Natural killer cell (primary cell): ENCODE results near the gene PSMG2. TPM values are rescaled to one million over a fixed set of nuclear protein-coding genes. Genes with fewer than 3 reads are reported as not detected.
"Not testable (repeated sequence)": the region's sequence is repeated elsewhere in the genome, so short reads cannot be mapped to it uniquely, and the experiment has no call there.

Experiments
- ATAC-seq, 3 donors: fragments of 150-1000 bp in 2 of 3; fragments of 200-7000 bp in 1 of 3; cut with Tn5 transposase; 1 replicate in 1 of 3; 2 replicates in 2 of 3; pipeline ENCODE4 v1.10.0; 2021; ENCODE audit warnings: mild to moderate bottlenecking in 2 of 3, moderate library complexity in 2 of 3
- DNase-seq, 2 donors: peaks; one replicate each; pipeline versions ENCODE4 v3.0.0 to v3.0.0-alpha.2; 2013 to 2021; ENCODE audit warnings: mixed read lengths in 1 of 2
- H3K27ac ChIP-seq: one replicate; pipeline ENCODE4 v1.5.1; 2013; ENCODE audit warnings: mild to moderate bottlenecking, low read length
- H3K27me3 ChIP-seq: one replicate; pipeline ENCODE4 v1.6.1; 2013; ENCODE audit warnings: low read length; ENCODE audit not compliant: control insufficient read depth, insufficient read depth
- H3K36me3 ChIP-seq: one replicate; pipeline ENCODE4 v1.6.1; 2013; ENCODE audit warnings: low read length; ENCODE audit not compliant: control insufficient read depth, insufficient read depth
- H3K4me1 ChIP-seq: one replicate; pipeline ENCODE4 v1.6.1; 2013; ENCODE audit warnings: low read length; ENCODE audit not compliant: control insufficient read depth, insufficient read depth
- H3K4me3 ChIP-seq: one replicate; pipeline ENCODE4 v1.5.1; 2013; ENCODE audit warnings: low read length
- H3K9me3 ChIP-seq: one replicate; pipeline ENCODE4 v1.6.1; 2013; ENCODE audit warnings: low read length; ENCODE audit not compliant: control insufficient read depth, insufficient read depth
- H3K27ac Mint-ChIP-seq, 2 donors: one replicate each; pipeline ENCODE4 v1.8.0; 2022; ENCODE audit warnings: mild to moderate bottlenecking in 2 of 2, mixed read lengths in 2 of 2, moderate library complexity in 1 of 2
- H3K27me3 Mint-ChIP-seq, 2 donors: one replicate each; pipeline ENCODE4 v1.8.0; 2022; ENCODE audit warnings: low read depth in 2 of 2, mixed read lengths in 2 of 2
- H3K36me3 Mint-ChIP-seq: one replicate; pipeline ENCODE4 v1.8.0; 2022; ENCODE audit warnings: mixed read lengths
- H3K4me1 Mint-ChIP-seq, 2 donors: one replicate each; pipeline ENCODE4 v1.8.0; 2022; ENCODE audit warnings: mixed read lengths in 2 of 2
- H3K4me3 Mint-ChIP-seq: one replicate; pipeline ENCODE4 v1.8.0; 2022; ENCODE audit warnings: mild to moderate bottlenecking, moderate library complexity, mixed read lengths
- H3K9me3 Mint-ChIP-seq, 2 donors: one replicate each; pipeline ENCODE4 v1.8.0; 2022; ENCODE audit warnings: mixed read lengths in 2 of 2
- WGBS: methylation state at CpG from one replicate; pipeline ENCODE4 v1.1.7; 2013; ENCODE audit warnings: missing lambda C conversion rate; ENCODE audit not compliant: insufficient coverage; 5-methylcytosine and 5-hydroxymethylcytosine counted together
- intact Hi-C: fragments of 100-400 bp; cut with micrococcal nuclease; formaldehyde crosslinking; loops from one replicate; pipeline ENCODE4 v1.14.2; 2022
- total RNA-seq, 4 donors: library from RNA; stranded (reverse); fragments of 120-200 nt in 1 of 4; gene quantifications; one replicate each; pipeline versions ENCODE4 v1.2.3 to v1.2.4, GENCODE V29; 2013 to 2022
- TF ChIP-seq, protein P1 (sequence below): fragments of 200-600 bp; IDR thresholded peaks from one replicate; pipeline ENCODE4 v1.8.0; 2022; ENCODE audit warnings: antibody characterized with exemption

PSMG2 gene
- total RNA-seq, 3 donors from 2014 or later (not counting 1 experiment from before 2014, with no cell fraction given) = 56.7 to 63.4 (median 62.8) TPM

DNA sequence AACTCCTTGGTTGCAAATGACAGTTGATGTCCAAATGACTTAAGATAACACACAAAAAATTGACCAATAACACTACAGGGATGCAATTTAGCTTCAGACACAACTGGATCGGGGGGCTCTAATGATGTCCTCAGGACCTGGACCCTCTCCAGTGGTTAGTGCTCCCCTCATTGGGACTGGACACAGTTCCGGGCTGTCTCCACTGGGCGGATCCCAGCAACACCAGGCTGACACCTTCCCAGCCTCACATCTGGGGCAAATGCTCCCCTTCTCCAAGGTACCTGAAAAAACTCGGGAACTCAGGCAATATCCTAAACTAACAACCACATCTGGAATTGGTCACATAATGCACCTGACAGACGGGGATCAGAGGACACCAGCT is 48.7 kb downstream of the PSMG2 start:
- H3K9me3 Mint-ChIP-seq = no peaks in the 10 kb centered on the region

DNA sequence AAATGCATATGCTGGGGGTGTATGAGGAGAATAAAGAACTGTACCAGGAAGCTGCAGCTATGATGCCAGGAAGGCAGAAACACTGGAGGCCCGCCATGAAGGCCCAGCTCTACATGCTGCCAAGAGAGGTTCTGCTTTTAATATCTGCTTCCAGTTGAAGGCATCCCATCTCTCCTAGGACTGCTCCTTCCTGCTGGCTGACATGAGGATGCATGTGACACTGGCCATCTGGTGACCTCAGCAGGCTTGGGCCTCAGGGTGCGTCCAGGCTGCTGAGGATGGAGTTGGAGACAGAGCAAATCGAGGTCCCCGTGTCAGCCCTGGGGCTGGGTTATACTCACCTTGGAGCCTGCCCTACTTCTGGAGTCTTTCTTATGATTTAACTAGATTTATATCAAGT is 49.0 kb downstream of the PSMG2 start:
- Mint-ChIP-seq H3K27ac (no peak overlapping the region), H3K36me3 (no peaks in the 10 kb centered on the region), H3K9me3 (no peaks in the 10 kb centered on the region), H3K27me3 (peaks cover 0 to 5% of the 10 kb centered on the region in 2 donors), H3K4me1 (peaks cover 0 to 8% of the 10 kb centered on the region in 2 donors), H3K4me3 (no peak overlapping the region)
- no peaks in the 10 kb centered on the region for H3K27me3 ChIP-seq
- H3K27ac ChIP-seq = no peak overlapping the region
- H3K4me1 ChIP-seq = no peaks in the 10 kb centered on the region
- DNase-seq (no peak), ATAC-seq (no peak)
- no peak overlapping the region for H3K4me3 ChIP-seq
- 97% methylated on average over 4 of the region's 4 CpGs for WGBS
- intact Hi-C loops = no loop called here
- no peaks in the 10 kb centered on the region for H3K36me3 ChIP-seq
- H3K9me3 ChIP-seq = no peaks in the 10 kb centered on the region
- TF ChIP-seq, protein P1, sequence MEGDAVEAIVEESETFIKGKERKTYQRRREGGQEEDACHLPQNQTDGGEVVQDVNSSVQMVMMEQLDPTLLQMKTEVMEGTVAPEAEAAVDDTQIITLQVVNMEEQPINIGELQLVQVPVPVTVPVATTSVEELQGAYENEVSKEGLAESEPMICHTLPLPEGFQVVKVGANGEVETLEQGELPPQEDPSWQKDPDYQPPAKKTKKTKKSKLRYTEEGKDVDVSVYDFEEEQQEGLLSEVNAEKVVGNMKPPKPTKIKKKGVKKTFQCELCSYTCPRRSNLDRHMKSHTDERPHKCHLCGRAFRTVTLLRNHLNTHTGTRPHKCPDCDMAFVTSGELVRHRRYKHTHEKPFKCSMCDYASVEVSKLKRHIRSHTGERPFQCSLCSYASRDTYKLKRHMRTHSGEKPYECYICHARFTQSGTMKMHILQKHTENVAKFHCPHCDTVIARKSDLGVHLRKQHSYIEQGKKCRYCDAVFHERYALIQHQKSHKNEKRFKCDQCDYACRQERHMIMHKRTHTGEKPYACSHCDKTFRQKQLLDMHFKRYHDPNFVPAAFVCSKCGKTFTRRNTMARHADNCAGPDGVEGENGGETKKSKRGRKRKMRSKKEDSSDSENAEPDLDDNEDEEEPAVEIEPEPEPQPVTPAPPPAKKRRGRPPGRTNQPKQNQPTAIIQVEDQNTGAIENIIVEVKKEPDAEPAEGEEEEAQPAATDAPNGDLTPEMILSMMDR = no peak

More for the DNA sequence above, 48.7 kb downstream of the PSMG2 start:
- Histone ChIP-seq H3K27me3 (no peaks in the 10 kb centered on the region), H3K4me1 (no peaks in the 10 kb centered on the region), H3K36me3 (no peaks in the 10 kb centered on the region), H3K9me3 (no peaks in the 10 kb centered on the region), H3K27ac (no peak overlapping the region), H3K4me3 (no peak overlapping the region)
- DNase-seq (no peak), ATAC-seq (no peak)
- H3K27me3 Mint-ChIP-seq = peaks cover 0 to 5% of the 10 kb centered on the region in 2 donors
- peaks cover 0 to 8% of the 10 kb centered on the region in 2 donors for H3K4me1 Mint-ChIP-seq
- no peaks in the 10 kb centered on the region for H3K36me3 Mint-ChIP-seq
- 92% methylated on average over 5 of the region's 5 CpGs for WGBS
- intact Hi-C loops = no loop called here
- no peak overlapping the region for H3K27ac Mint-ChIP-seq
- TF ChIP-seq, protein P1 = no peak
- no peak overlapping the region for H3K4me3 Mint-ChIP-seq

DNA sequence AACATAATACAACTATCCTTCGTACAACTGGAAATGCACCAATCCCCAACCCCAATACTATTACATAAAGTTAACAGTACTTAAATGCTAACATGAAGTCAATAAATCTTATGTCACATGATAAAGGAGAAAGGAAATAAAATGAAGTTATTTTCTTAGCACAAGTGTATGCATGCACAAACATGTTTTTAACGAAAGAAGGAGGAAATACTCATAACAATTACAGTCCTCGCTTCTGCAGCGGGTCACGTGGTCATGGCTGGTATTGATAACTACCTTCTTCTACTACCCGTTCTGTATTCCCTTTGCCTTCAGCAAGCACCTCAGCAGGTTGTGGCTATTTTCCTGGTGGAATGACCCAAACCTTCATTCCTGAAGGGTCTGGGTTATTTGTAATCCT is 51.7 kb downstream of the PSMG2 start:
- Mint-ChIP-seq H3K27me3 (peaks cover 0 to under 1% of the 10 kb centered on the region in 2 donors), H3K9me3 (no peaks in the 10 kb centered on the region), H3K27ac (no peak overlapping the region), H3K36me3 (no peaks in the 10 kb centered on the region), H3K4me3 (no peak overlapping the region), H3K4me1 (peaks cover 0 to 4% of the 10 kb centered on the region in 2 donors)
- no peaks in the 10 kb centered on the region for H3K27me3 ChIP-seq
- intact Hi-C loops = no loop called here
- no peaks in the 10 kb centered on the region for H3K9me3 ChIP-seq
- H3K4me3 ChIP-seq = no peak overlapping the region
- TF ChIP-seq, protein P1 = no peak
- ATAC-seq = no peak
- no peaks in the 10 kb centered on the region for H3K4me1 ChIP-seq
- DNase-seq = no peak
- 84% methylated on average over 5 of the region's 6 CpGs for WGBS
- no peaks in the 10 kb centered on the region for H3K36me3 ChIP-seq
- H3K27ac ChIP-seq = no peak overlapping the region

DNA sequence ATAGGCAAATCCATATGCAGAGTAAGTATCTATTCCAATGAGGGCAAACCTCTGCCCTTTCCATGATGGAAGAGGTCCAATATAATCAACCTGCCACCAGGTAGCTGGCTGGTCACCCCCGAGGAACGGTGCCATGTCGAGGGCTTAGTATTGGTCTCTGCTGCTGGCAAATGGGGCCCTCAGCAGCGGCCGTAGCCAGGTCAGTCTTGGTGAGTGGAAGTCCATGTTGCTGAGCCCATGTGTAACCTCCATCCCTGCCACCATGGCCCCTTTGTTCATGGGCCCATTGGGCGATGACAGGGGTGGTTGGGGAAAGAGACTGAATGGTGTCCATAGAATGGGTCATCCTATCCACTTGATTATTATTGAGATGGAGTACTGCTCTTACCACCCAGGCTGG is 52.8 kb downstream of the PSMG2 start:
- intact Hi-C loops, H3K4me3 Mint-ChIP-seq, H3K4me3 ChIP-seq, H3K36me3 Mint-ChIP-seq, H3K27me3 Mint-ChIP-seq, H3K27ac Mint-ChIP-seq, H3K27me3 ChIP-seq, ATAC-seq, H3K27ac ChIP-seq, H3K4me1 ChIP-seq, H3K4me1 Mint-ChIP-seq, H3K36me3 ChIP-seq, DNase-seq, H3K9me3 Mint-ChIP-seq, H3K9me3 ChIP-seq: not testable (repeated sequence)
- 98% methylated on average over 6 of the region's 6 CpGs for WGBS

DNA sequence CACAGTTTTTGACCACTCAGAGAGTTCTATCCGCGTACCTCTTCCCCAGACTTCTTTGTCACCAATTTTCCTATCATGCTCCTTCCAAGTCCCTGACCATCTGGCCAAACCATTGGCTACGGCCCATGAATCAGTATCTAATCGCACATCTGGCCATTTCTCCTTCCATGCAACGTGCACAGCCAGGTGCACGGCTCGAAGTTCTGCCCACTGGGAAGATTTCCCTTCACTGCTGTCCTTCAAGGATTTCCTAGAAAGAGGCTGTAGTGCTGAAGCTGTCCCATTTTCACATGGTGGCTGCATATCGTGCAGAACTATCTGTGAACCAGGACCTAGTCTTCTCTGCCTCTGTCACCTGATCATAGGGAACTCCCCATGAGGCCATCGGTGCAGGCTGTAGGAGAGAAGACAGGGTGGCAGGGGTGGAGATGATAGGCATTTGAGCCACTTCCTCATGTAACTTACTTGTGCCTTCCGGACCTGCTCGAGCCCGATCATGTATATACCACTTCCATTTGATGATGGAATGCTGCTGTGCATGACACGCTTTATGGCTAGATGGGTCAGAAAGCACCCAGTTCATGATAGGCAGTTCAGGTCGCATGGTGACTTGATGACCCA is 53.9 kb downstream of the PSMG2 start:
- intact Hi-C loops, H3K4me3 ChIP-seq, H3K4me1 ChIP-seq, H3K27ac ChIP-seq, ATAC-seq, H3K36me3 Mint-ChIP-seq, H3K27ac Mint-ChIP-seq, H3K4me1 Mint-ChIP-seq, H3K27me3 Mint-ChIP-seq, DNase-seq, H3K4me3 Mint-ChIP-seq, H3K27me3 ChIP-seq, H3K36me3 ChIP-seq, H3K9me3 Mint-ChIP-seq, H3K9me3 ChIP-seq: not testable (repeated sequence)
- WGBS = 92% methylated on average over 14 of the region's 14 CpGs

DNA sequence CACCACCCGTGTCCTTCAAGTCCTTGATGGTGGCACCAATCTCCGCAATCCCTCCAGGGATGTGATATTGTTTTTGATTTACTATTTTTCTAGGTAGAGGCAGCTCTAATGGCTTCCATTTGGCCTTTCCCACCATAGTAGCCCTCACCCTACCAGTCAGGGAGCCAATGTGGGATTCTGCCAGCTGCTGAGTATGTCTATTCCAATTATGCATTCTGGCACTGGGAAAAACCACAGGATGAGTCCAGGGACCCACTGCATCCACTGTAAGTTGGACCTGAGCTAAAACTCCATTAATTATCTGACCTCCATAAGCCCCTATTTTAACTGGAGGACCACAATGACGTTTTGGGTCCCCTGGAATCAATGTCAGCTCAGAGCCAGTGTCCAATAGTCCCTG is 55.7 kb downstream of the PSMG2 start:
- H3K27me3 Mint-ChIP-seq, H3K27ac ChIP-seq, H3K27me3 ChIP-seq, H3K36me3 Mint-ChIP-seq, ATAC-seq, H3K4me3 ChIP-seq, H3K36me3 ChIP-seq, DNase-seq, H3K4me3 Mint-ChIP-seq, H3K4me1 ChIP-seq, H3K4me1 Mint-ChIP-seq, H3K9me3 ChIP-seq, H3K27ac Mint-ChIP-seq, intact Hi-C loops, H3K9me3 Mint-ChIP-seq: not testable (repeated sequence)
- WGBS = 88% methylated on average over 1 of the region's 3 CpGs
